Pons (tissue), 1 donor: ENCODE results near the gene SLK.

Experiments
- DNase-seq: peaks from one replicate; pipeline ENCODE4 v3.0.0-alpha.2; 2016; ENCODE audit warnings: low spot score

The SLK gene

DNA sequence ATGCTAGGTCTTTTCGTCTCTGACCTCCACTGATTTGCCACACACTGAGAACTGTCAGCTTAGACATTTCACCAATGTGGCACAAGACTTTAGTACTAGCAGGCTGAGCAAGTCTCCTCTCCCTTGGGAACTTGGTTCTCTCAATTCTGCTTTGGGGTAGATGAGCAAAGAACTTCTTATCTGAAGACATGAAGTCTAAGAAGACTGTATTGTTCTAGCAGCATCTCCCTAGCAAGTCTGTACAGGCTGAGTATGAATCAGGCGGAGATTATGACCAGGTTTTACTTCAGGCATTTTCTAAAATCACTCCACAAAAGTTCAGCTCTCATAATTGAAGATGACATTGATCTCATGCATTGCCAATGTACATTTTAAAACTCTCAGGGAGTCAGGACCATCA is 25.1 kb upstream of the SLK start:
- DNase-seq = no peak

DNA sequence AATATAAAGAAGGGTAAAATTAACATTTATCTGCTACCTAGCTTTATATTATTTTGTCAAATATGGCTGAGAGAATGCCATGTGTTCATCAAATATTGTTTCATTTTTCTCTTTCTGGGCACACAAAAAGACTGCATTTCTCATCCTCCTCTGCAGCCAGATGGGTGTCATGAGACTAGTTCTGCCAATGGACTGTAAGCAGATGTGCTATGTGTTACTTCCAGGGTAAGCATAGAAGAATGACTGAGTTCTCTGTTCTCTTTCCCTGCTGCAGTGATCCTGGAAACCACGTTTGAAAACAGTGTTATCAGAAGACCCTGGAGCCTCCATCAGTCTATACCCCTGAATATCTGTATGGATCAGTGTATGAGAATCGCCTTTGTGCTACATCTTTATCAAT is 24.1 kb upstream of the SLK start:
- DNase-seq = peak; percentile 80

DNA sequence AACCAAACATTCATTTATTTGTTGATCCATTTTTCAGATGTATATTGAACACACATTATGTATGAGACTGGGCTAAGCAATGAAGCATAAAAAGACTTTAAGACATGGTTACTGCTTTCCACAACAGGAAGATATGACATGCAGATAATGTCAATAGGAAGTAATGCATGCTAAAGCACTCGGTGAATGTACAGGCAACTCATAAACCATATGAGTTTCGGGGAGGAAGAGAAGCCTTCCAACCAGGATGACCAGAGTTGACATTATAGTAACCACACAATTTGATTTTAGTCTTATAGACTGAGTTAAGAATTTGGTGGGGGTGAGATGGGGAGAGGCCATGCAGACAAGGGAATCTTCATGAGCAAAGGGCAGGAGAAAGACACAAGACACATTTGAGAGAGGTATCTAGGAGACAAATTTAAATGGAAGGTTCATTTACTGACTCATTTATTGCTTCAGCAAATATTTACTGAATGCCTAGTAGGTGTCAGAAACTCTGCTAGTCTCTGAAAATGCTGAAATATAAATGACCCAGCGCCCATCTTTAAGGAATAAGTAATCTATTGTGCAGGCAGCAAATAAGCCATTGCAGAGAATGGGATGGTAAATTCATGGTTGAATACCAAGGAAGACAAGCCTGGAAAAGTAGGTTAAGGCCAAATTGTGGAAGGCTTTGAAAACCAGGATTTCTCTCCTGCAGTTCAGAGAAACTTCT is 19.0 kb upstream of the SLK start:
- no peak for DNase-seq

DNA sequence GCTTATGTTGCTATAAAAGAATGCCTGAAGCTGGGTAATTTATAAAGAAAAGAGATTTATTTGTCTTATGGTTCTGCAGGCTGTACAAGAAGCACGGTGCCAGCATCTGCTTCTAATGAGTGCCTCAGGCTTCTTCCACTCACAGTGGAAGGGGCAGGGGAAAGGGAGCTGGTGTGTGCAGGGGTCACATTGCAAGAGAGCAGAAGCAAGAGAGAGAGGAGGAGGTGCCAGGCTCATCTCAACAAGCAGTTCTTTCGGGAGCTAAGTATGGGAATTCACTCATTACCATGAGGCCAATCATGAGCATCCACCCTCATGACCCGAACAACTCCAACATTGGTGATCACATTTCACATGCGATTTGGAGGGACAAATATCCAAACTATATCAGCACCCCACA is 17.2 kb upstream of the SLK start:
- DNase-seq = no peak

DNA sequence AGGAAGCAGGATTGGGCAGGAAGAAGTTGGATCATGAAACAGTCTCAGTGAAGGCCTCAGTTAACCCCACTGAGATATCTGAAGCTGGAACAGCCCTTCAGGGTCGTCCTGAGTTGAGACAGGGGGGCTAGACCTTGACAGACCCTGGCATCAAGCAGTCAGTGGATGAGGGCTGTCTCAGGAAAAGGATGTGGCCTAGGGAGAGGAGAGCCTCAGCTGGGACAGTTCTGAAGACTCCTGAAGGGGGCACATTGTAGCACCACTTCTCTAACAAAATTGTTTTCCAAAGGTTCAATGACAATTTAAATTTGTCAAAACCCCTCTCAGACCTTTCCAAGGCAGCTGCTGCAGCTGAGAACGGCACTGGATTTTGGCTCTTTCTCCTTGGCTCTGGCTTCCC is 15.8 kb upstream of the SLK start:
- no peak for DNase-seq

GRCh38 chr10:103951942-103952341 is 15.0 kb upstream of the SLK start:
- no peak for DNase-seq

- DNase-seq = no peak
Measured at GRCh38 chr10:103954543-103954942, 12.4 kb upstream of the SLK start.

DNA sequence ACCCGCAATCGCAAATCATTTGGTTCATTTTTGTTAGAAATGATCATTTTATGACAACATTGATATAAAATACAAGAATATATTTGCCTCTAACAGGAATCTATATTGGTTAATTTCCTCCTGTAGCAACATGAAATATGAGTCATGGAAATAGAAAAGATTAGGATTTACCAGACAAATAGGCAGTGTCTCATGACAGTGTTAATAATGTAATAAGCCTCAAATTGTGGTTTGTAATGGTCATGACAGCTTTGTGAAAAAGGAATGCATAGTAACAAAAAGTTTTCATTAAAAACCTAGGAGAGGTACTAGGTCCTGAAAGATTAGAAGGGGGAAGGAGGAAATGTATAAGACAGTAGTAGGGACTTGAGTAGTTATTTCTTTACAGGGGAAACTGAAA is 7.9 kb upstream of the SLK start:
- no peak for DNase-seq

- DNase-seq = no peak
Measured at GRCh38 chr10:103960103-103960502, 6.8 kb upstream of the SLK start.

DNA sequence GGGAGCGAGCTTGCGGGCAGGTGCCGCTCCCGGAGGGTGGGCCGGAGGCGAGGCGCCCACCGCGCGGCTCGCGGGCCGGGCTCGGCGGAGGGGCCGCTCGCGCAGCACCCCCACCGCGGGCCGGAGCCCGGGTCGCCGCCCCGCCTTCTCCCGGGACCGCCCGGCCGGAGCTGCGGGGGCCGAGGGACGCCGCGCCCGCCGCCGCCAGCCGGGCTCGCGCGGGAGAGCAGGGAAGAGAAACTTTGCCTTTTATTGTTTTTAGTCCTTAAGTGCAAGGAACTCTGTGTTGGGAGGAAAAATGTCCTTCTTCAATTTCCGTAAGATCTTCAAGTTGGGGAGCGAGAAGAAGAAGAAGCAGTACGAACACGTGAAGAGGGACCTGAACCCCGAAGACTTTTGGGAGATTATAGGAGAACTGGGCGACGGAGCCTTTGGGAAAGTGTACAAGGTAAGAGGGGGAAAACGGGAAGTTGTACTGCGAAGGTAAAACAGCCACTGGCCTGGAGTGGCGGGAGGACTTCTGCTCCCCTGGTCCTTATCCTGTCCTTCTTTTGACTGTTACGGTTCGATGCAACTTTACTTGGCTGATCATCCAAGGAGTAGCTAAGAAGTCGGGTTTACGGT is 620 bp downstream of the SLK start:
- peak; percentile 60 for DNase-seq

- no peak for DNase-seq
Measured at GRCh38 chr10:103968441-103969391, 1.8 kb downstream of the SLK start.

DNA sequence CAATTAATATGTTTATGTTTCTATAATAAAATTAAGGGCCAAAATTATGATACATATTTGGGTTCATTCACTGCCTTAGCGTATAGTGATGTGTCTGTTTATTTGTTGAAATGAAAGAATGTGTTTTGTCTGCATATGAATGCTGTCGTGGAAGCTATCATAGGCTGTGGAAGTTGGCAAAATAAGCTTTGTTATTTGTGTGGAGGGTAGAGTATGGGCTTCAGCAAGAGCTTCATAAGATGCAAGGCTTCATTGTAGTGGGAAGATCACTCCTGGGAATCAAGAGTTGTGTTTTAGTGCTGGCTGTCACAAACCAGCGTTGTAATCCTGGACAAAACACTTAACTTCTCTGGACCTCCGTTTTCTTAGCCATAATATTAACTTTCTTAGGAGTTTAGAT is 2.5 kb downstream of the SLK start:
- DNase-seq = peak; percentile 65

DNA sequence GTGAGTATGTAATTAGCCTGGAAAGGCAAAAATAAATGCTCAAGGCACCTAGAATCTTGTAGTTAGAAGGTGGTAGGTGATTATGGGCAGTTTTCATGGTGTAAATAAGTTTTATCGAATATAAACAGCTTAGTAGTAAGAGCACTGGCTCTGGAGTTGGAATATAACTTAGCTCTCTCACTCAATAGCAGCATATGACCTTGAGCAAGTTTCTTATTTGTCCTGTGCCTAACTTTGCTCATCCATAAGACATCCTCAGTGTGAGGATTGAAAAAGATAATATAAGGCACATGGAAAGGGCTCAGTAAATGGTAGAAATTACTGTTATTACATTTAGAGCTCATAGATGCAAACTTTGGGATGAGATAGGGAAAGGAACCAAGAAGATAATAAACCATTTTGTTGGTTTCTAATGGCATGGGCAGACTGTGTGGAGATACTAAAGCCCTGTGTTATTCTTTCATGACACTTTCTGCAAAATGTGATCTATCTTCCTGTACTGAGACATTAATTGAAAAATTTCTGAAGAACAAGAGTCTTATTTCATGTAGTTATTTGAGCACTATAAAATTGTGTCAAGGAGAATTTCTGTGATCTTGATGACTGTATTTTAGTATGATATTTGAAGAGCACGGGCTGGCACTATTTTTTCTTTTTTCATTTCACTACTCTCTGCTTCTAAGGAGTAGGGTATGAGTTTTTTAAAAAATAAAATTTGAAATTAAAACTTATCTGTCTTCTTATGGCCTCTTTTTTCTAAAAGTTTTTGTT is 3.1 kb downstream of the SLK start:
- DNase-seq = peak; percentile 42

DNA sequence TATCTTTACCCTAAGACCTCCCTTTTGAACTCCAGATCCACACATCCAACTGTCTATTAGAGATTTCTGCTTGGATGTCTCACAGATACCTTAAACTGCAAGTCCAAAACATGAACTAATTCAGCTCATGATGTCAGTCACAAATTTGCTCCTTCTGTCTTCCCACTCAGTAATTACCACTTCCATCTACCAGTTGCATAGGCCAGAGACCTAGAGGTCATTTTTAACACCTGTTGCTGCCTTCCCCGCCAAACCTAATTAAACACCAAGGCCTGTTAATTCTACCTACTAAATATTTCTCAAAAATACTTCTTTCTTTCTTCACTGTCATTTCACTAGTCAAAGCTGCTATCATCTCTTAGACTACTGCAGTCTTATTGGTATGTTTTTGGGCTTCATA is 8.2 kb downstream of the SLK start:
- no peak for DNase-seq

DNA sequence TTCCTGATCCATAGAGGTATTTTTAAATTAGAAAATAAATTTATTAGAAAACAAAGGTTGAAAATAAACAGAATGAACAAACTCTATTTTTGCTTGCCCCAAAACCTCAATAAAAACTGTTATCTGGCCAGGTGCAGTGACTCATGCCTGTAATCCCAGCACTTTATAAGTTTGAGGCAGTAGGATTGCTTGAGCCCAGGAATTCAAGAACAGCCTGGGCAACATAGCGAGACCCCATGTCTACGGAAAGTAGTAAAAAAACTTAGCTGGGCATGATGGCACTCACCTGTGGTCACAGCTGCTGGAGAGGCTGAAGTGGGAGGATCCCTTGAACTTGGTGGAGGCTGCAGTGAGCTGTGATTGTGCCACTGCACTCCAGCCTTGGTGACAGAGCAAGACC is 10.3 kb downstream of the SLK start:
- DNase-seq = no peak

- DNase-seq = no peak
Measured at GRCh38 chr10:103979530-103979929, 12.6 kb downstream of the SLK start.

DNA sequence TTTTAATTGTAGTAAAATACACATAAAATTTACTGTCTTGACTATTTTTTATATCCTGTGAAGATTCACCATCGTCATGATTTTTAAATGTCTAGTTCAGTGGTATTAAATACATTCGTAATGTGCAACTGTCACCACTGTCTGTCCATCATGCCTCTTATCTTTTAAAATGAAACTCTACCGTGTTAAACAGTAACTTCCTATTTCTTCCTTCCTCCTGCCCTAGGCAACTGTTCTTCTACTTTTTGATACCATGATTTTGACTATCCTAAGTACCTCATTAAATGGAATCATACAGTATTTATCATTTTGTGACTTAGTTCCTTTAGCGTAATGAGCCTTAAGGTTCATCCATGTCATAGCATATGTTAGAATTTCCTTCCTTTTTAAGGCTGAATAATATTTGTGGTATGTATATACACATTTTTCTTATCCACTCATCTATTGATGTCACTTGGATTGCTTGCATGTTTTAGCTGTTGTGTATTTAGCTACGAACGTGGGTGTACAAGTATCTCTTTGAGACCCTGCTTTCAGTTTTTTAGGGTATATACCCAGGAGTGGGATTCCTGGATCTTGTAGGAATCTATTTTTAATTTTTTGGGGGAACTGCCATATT is 13.5 kb downstream of the SLK start:
- no peak for DNase-seq

DNA sequence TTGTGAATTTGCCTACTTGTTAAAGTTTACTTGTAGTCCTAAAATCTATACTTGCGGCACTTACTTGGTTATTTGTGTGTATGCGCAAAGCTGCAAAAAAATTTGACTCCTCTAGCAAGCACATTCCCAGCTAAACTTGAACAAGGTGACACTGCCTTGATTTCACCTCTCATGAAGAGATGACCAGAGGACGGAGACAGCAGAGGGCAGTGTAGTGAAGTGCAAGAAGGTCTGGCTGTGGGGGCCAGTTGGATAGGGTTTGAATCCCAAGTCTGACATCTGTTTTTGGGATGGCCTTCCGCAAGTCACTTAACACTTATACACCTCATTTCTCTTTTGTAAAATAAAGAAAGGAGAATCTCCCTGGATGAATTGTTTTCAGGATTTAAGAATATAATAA is 15.7 kb downstream of the SLK start:
- peak; percentile 36 for DNase-seq

- DNase-seq = peak; percentile 9
Measured at GRCh38 chr10:103983367-103983911, 16.5 kb downstream of the SLK start.

- DNase-seq = no peak
Measured at GRCh38 chr10:103985726-103986125, 18.8 kb downstream of the SLK start.

- peak; percentile 8 for DNase-seq
Measured at GRCh38 chr10:103986360-103986759, 19.4 kb downstream of the SLK start.
